ENCODE data around the gene STK38L.
A peak's percentile ranks its signal among the peaks of the same experiment; 100 is the strongest.

GRCh38 chr12:27331291-27331926, 87.3 kb downstream of the STK38L start:
- TF ChIP-seq CTCF (IDR thresholded peaks at IDR 0.05; ENCODE audit: borderline replicate concordance, extremely low read depth, low read length, poor library complexity, severe bottlenecking) = no peak
- TF ChIP-seq EZH2 (IDR thresholded peaks at IDR 0.05; ENCODE audit: borderline replicate concordance, low read depth, low read length, severe bottlenecking) = peak; percentile 22
